SK-N-SH (cell line): ENCODE data around the gene ZNF655. TPM values are rescaled to one million over a fixed set of nuclear protein-coding genes. Genes with fewer than 3 reads are reported as not detected.

Experiments
- CTCF ChIA-PET: fragments of 300-600, 350-600 bp; formaldehyde crosslinking; extraction: SDS; loops from one replicate; lab custom pipeline; 2021; lab: Yijun Ruan, JAX
- POLR2A ChIA-PET: fragments of 350-600 bp; sonication (Branson Sonifier 250); formaldehyde crosslinking; extraction: SDS; loops from one replicate; lab custom pipeline; 2020; ENCODE audit warnings: antibody characterized with exemption, inconsistent platforms; lab: Yijun Ruan, JAX
- DNase-seq: peaks from one replicate; pipeline ENCODE4 v3.0.0; 2012
- H2AFZ ChIP-seq: fragments of 200-600 bp; sonication (generic); 2 replicates; pipeline ENCODE4 v1.8.1; 2016; ENCODE audit warnings: antibody characterized with exemption, mild to moderate bottlenecking, low read depth
- H3F3A ChIP-seq: fragments of 200-600 bp; sonication (generic); replicated peaks from 2 replicates; pipeline ENCODE3; 2016; ENCODE audit warnings: antibody characterized with exemption, mild to moderate bottlenecking; ENCODE audit not compliant: insufficient read depth
- H3K27ac ChIP-seq, 2 experiments: fragments of 200-500 bp in 1 of 2; fragments of 200-600 bp in 1 of 2; sonication (Bioruptor generic) in 1 of 2; sonication (generic), shearing (Covaris generic) in 1 of 2; 2 replicates each; pipeline versions ENCODE4 v1.5.1 to v1.6.1; 2014 to 2016; ENCODE audit warnings: low read depth in 2 of 2, inconsistent platforms in 1 of 2, low read length in 1 of 2, mild to moderate bottlenecking in 1 of 2, mixed read lengths in 1 of 2
- H3K27me3 ChIP-seq: fragments of 200-600 bp; sonication (generic), shearing (Covaris generic); 2 replicates; pipeline ENCODE4 v1.6.1; 2016; ENCODE audit warnings: mixed run types; ENCODE audit not compliant: insufficient read depth
- H3K36me3 ChIP-seq, 2 experiments: fragments of 200-500 bp in 1 of 2; fragments of 200-600 bp in 1 of 2; sonication (Bioruptor generic) in 1 of 2; sonication (generic) in 1 of 2; replicated peaks in 1 of 2; 2 replicates each; pipeline versions ENCODE3 to v1.5.1; 2014 to 2016; ENCODE audit warnings: low read length in 1 of 2, mild to moderate bottlenecking in 1 of 2; ENCODE audit not compliant: insufficient read depth in 2 of 2, control insufficient read depth in 1 of 2
- H3K4me1 ChIP-seq, 2 experiments: fragments of 200-500 bp in 1 of 2; fragments of 200-600 bp in 1 of 2; sonication (Bioruptor generic) in 1 of 2; sonication (generic), shearing (Covaris generic) in 1 of 2; 2 replicates each; pipeline versions ENCODE4 v1.5.1 to v1.6.1; 2014 to 2016; ENCODE audit warnings: low read depth in 1 of 2, low read length in 1 of 2, mixed run types in 1 of 2; ENCODE audit not compliant: insufficient read depth in 2 of 2, control insufficient read depth in 1 of 2
- H3K4me2 ChIP-seq: fragments of 200-600 bp; sonication (generic), shearing (Covaris generic); 2 replicates; pipeline ENCODE4 v1.6.1; 2017; ENCODE audit warnings: mixed run types
- H3K4me3 ChIP-seq, 2 experiments: fragments of 200-500 bp in 1 of 2; fragments of 200-600 bp in 1 of 2; sonication (Bioruptor generic) in 1 of 2; sonication (generic), shearing (Covaris generic) in 1 of 2; 2 replicates each; pipeline versions ENCODE4 v1.5.1 to v1.8.1; 2014 to 2016; ENCODE audit warnings: low read depth in 2 of 2, inconsistent platforms in 1 of 2, low read length in 1 of 2, mild to moderate bottlenecking in 1 of 2, mixed read lengths in 1 of 2, moderate library complexity in 1 of 2
- H3K79me2 ChIP-seq: fragments of 200-600 bp; sonication (generic); 2 replicates; pipeline ENCODE4 v1.8.1; 2017; ENCODE audit warnings: mild to moderate bottlenecking; ENCODE audit not compliant: insufficient read depth
- H3K9ac ChIP-seq: fragments of 200-600 bp; sonication (generic); 2 replicates; pipeline ENCODE4 v1.6.1; 2017; ENCODE audit warnings: mixed run types
- H3K9me2 ChIP-seq: fragments of 200-600 bp; sonication (generic); 2 replicates; pipeline ENCODE4 v1.6.1; 2017; ENCODE audit warnings: mixed run types
- H3K9me3 ChIP-seq: fragments of 200-600 bp; sonication (generic); 2 replicates; pipeline ENCODE4 v1.6.1; 2017; ENCODE audit warnings: mixed run types, mild to moderate bottlenecking, moderate library complexity
- H4K20me1 ChIP-seq: fragments of 200-600 bp; sonication (generic); 2 replicates; pipeline ENCODE4 v1.6.1; 2017; ENCODE audit warnings: mild to moderate bottlenecking, mixed run types; ENCODE audit not compliant: insufficient read depth
- CHD2 ChIP-seq: fragments of 150-350 bp; IDR thresholded peaks from 2 replicates; pipeline ENCODE4 v1.6.1; 2018; ENCODE audit warnings: low read length; ENCODE audit not compliant: partially characterized antibody
- CTCF ChIP-seq: fragments of 200-600 bp; sonication (generic); IDR thresholded peaks from 2 replicates; pipeline ENCODE4 v1.6.1; 2017; ENCODE audit warnings: antibody characterized with exemption, mild to moderate bottlenecking, moderate library complexity
- ELF1 ChIP-seq: IDR thresholded peaks from 2 replicates; pipeline ENCODE4 v1.4.0; 2012
- EP300 ChIP-seq, 2 experiments: IDR thresholded peaks; 2 replicates each; pipeline versions ENCODE4 v1.4.0 to v1.6.1; 2012; ENCODE audit warnings: borderline replicate concordance in 1 of 2, low read depth in 1 of 2, low read length in 1 of 2
- GABPA ChIP-seq: IDR thresholded peaks from 2 replicates; pipeline ENCODE4 v1.4.0; 2012; ENCODE audit warnings: low read depth, mild to moderate bottlenecking
- MAX ChIP-seq: IDR thresholded peaks from 2 replicates; pipeline ENCODE4 v1.4.0; 2012; ENCODE audit warnings: low read depth
- MEF2A ChIP-seq: IDR thresholded peaks from 2 replicates; pipeline ENCODE4 v1.4.0; 2012; ENCODE audit warnings: low read depth, borderline replicate concordance
- NFIC ChIP-seq: IDR thresholded peaks from 2 replicates; pipeline ENCODE4 v1.4.0; 2012; ENCODE audit warnings: borderline replicate concordance
- NRF1 ChIP-seq: IDR thresholded peaks from 2 replicates; pipeline ENCODE4 v1.6.1; 2012; ENCODE audit warnings: low read depth, mild to moderate bottlenecking, low read length
- POLR2AphosphoS5 ChIP-seq: IDR thresholded peaks from 2 replicates; pipeline ENCODE4 v1.6.1; 2012; ENCODE audit warnings: low read depth, low read length
- RAD21 ChIP-seq: IDR thresholded peaks from 2 replicates; pipeline ENCODE4 v1.6.1; 2012; ENCODE audit warnings: mild to moderate bottlenecking, low read length
- REST ChIP-seq: IDR thresholded peaks from 2 replicates; pipeline ENCODE4 v1.6.1; 2012; ENCODE audit warnings: mild to moderate bottlenecking, low read depth, low read length, moderate library complexity
- RFX5 ChIP-seq: IDR thresholded peaks from 2 replicates; pipeline ENCODE4 v1.6.1; 2012; ENCODE audit warnings: mild to moderate bottlenecking, improper control_type of control experiment, low read length
- RXRA ChIP-seq: IDR thresholded peaks from 2 replicates; pipeline ENCODE4 v1.4.0; 2012; ENCODE audit warnings: low read depth, mild to moderate bottlenecking, borderline replicate concordance
- SMC3 ChIP-seq: IDR thresholded peaks from 2 replicates; pipeline ENCODE4 v1.6.1; 2012; ENCODE audit warnings: low read depth, low read length, improper control_type of control experiment
- TAF1 ChIP-seq: IDR thresholded peaks from 2 replicates; pipeline ENCODE4 v1.6.1; 2012; ENCODE audit warnings: low read depth, mild to moderate bottlenecking, low read length, moderate library complexity, borderline replicate concordance
- TCF12 ChIP-seq: IDR thresholded peaks from 2 replicates; pipeline ENCODE4 v1.4.0; 2012
- USF1 ChIP-seq: IDR thresholded peaks from 2 replicates; pipeline ENCODE4 v1.4.0; 2012; ENCODE audit warnings: low read depth, borderline replicate concordance
- ZBTB33 ChIP-seq: IDR thresholded peaks from 2 replicates; pipeline ENCODE4 v1.4.0; 2012; ENCODE audit warnings: low read depth, borderline replicate concordance
- WGBS: methylation state at CpG from one replicate; pipeline ENCODE4 v1.1.6; 2017; ENCODE audit warnings: low lambda C conversion rate; 5-methylcytosine and 5-hydroxymethylcytosine counted together
- polyA plus RNA-seq, 3 experiments: library from polyadenylated mRNA; depleted of rRNA; stranded (reverse); fragments of >200 nt; gene quantifications; 2 replicates each; pipeline ENCODE4 v1.2.3, GENCODE V29; 2012

ZNF655 gene
- polyA plus RNA-seq, 1 of the 3 experiments (the other 2 are of a cell fraction) = 113 TPM

GRCh38 chr7:99579281-99579955, 21.0 kb downstream of the ZNF655 start:
- Histone ChIP-seq H4K20me1 (no peaks in the 10 kb centered on the region), H3K27me3 (no peaks in the 10 kb centered on the region), H3K79me2 (no peaks in the 10 kb centered on the region), H3F3A (peaks cover 46% of the 10 kb centered on the region), H3K4me1 (peaks cover 4 to 11% of the 10 kb centered on the region in 2 experiments; a peak in 2 of 4 replicates), H3K9ac (peak overlapping the region; percentile 59), H3K9me3 (no peaks in the 10 kb centered on the region), H3K4me3 (peak overlapping the region; percentile 58 to 70), H3K27ac (peak overlapping the region in 1 of 2 experiments; percentile 71; a peak in 1 of 4 replicates), H2AFZ (peak overlapping the region; percentile 90), H3K4me2 (peak overlapping the region; percentile 92), H3K9me2 (no peaks in the 10 kb centered on the region), H3K36me3 (peaks cover 2 to 11% of the 10 kb centered on the region in 2 experiments)
- CTCF ChIA-PET = interaction anchor here (0.6 to 3.7 kb wide), 8 partner anchors 9 to 80 kb away, joined by 3 to 27 read pairs (median 4); partner anchors contain the start of genes ZKSCAN5, ZNF394 and ZNF655
- POLR2A ChIA-PET = interaction anchor here (0.5 to 2.6 kb wide), 5 partner anchors 21 to 254 kb away, joined by 3 to 23 read pairs (median 6); partner anchors contain the start of genes FAM200A, ZNF655 and ZSCAN25
- TF ChIP-seq POLR2AphosphoS5 = no peak; the same call in 1 of the 2 replicates
- no peak for TF ChIP-seq MAX
- TF ChIP-seq CTCF = no peak
- TF ChIP-seq NFIC = no peak
- no peak for TF ChIP-seq MEF2A
- TF ChIP-seq GABPA = no peak
- TF ChIP-seq CHD2 = no peak
- TF ChIP-seq EP300 (IDR thresholded peaks at IDR 0.05; ENCODE audit: borderline replicate concordance in 1 of 2, low read depth in 1 of 2, low read length in 1 of 2) = no peak
- no peak for TF ChIP-seq ELF1
- no peak for TF ChIP-seq NRF1
- no peak for TF ChIP-seq REST
- TF ChIP-seq ZBTB33 = no peak
- no peak for TF ChIP-seq SMC3
- no peak for TF ChIP-seq TAF1
- no peak for TF ChIP-seq RXRA
- TF ChIP-seq TCF12 = no peak
- TF ChIP-seq USF1 = no peak
- TF ChIP-seq RAD21 = no peak
- TF ChIP-seq RFX5 = no peak
- 56% methylated on average over 10 of the region's 10 CpGs for WGBS
- DNase-seq = no peak
